NCI-H1092 (cell line): Measurements from ENCODE around the gene SBDS.
A peak's percentile ranks its signal among the peaks of the same experiment; 100 is the strongest.
"Not testable (repeated sequence)": the region's sequence is repeated elsewhere in the genome, so short reads cannot be mapped to it uniquely, and the experiment has no call there.

ENCODE experiments used
- DNase-seq: peaks from one replicate; lab custom pipeline; 2025; lab: John Stamatoyannopoulos, UW

Gene SBDS

GRCh38 chr7:66995050-66995776 lies at the start of gene SBDS:
TSS of gene SBDS (minus strand) at chr7:66995586. CDS start at chr7:66995417, 169 bp downstream.
- peak; percentile 99 for DNase-seq

DNA sequence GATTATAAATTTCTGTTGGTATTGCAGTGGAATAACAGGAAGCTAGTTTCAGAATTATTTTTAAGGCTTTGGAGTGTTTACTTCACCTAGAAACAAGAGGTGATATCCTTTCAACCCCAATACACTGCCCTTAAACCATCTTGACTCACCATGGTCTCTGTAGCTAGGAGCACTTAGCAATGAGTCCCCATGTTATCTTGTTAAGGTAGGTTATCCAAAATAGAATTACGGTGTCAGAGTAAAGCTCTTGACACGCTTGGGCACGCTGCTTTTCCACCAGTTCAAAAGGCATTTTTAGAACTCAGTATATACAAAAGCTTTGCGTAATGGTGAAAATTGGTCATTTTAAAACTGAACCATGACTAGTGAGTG lies 48.2 kb upstream of the SBDS start:
- DNase-seq = not testable (repeated sequence)

- not testable (repeated sequence) for DNase-seq
Observed at GRCh38 chr7:67042781-67043558, 47.6 kb upstream of the SBDS start.

DNA sequence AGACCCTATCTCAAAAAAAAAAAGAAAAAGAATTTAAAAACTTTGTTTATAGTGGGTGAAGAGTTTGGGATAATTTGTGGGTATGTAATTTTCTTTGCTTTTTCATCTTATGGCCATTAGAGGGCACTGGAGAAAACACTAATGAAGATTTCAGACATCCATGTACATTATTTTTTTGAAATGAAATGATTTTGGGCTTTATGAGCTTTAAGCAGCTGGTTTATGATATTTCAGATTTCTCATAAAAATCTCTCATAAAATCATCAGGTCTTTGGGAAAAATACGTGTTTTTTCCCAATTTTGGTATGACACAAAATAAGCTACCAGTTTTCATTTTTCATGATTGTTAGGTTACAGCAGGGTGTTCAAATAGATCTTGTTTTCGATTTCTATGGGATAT lies 45.4 kb upstream of the SBDS start:
- DNase-seq = not testable (repeated sequence)

DNA sequence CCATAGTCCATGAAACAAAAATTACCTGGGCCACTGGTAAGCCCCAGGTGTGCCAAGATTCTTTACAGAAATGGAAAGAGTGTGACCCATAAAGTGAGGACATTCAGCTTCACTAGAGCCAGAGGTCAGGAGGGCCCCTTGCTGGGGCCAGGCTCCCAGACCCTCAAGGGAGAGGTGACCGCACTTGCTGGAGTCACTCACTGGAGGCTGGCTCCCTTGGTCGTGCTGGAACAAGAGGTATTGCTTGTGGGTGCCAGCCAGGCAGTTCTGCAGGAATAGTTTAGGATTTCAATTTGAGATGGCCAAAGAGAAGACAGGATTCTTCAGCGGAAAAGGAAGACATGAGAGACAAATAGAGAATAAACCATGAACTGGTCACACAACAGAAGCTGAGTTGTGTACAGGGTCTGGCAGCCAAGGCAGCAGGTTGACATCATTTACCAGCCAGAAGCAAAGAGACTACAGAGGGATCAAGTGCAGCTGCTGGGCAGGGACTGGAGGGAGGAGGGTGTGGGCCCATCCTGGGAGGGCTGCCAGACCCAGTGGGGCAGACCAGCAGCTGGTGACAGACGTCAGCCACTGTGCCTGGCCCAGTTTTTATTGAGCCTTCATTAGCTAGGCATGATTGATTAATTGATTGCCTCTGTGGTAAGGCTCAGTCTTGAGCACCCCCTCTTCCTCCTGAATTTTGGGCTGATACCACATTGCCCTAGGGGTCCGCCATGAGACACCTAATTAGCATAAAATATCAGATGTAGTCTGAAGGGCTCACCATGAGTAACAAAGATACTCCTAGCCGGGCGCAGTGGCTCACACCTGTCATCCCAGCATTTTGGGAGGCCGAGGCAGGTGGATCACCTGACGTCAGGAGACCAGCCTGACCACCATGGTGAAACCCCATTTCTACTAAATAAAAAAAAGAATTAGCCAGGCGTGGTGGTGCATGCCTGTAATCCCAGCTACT lies 41.3 kb upstream of the SBDS start:
- peak; percentile 54 for DNase-seq

DNA sequence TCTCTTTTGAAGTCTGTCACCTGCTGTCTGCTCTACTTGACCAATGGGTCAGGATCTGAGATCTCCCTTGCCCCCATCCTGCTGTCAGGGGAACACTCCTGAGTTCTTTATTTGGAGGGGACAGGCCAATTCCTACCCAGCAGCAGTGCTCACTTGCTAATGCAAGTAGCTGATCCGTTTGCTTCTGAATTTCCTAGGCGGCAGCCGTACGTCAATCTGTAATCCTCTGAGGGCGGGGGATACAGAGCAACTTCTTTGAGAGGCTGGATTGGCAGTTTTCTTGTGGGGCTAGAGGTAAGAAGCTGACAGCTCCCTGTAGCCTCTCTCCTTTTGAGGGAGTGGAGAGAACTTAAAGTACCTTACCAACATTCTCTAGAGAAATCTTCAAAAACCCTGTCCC lies 37.9 kb upstream of the SBDS start:
- no peak for DNase-seq

GRCh38 chr7:67031685-67032084 lies 36.3 kb upstream of the SBDS start:
- not testable (repeated sequence) for DNase-seq

DNA sequence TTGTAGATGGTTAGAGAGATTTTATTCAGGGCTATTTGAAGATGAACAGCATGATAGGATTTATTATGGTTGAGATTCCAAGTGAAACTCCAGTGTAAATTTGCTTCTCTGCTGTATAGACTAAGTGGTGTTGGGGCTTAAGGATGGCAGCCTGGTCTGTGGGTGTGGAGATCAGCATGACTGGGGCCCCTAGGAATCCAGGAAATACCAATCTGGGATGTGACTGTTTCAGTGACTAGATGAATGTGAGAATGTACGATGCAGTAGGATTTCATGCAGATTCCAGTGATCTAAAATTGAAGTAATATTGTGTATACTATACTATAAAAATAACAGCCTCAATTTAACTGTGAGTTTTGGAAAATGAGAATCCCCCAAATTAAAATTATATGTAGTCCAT lies 30.1 kb upstream of the SBDS start:
- DNase-seq = not testable (repeated sequence)

DNA sequence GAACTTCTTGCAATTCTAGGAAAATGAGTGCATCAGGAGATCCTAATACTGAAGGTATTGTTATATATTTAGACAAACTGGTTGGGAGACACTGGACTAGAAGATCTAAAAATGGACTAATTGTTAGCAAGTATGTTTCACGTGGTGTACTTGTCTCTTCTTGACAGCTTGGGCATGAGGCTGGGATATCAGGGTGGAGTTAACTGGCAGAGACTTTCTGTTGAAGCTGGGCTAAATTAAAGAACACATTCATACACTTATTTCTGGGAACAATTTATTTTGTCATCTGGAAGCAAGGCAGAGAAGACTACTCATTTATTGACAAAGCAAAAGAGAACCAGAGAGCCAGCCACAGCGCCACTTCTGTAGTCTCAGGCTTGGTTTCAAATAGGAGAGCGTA lies 27.1 kb upstream of the SBDS start:
- DNase-seq = no peak

DNA sequence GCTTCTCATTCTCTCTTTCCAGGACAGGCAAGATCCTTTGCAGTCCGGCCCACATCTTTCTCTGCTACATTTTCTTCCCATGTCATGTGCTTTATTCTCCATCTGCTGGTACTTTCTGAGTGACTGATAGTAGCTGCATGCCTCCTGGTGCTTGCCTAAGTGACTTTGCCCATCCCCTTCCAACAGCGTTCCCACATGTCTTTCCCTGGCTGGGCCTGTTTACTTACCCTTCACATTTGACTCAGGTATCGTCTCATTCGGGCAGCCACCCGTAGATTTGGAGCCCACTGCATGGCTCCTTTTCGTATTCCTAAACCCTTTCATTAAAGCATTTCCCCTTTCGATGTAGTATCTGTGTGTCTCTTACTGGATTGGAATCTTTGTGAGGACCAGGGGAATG lies 25.9 kb upstream of the SBDS start:
- no peak for DNase-seq

- peak; percentile 41 for DNase-seq
Observed at GRCh38 chr7:67019562-67020390, 24.4 kb upstream of the SBDS start.

- no peak for DNase-seq
Observed at GRCh38 chr7:67018940-67019339, 23.6 kb upstream of the SBDS start.

- not testable (repeated sequence) for DNase-seq
Observed at GRCh38 chr7:67017971-67018370, 22.6 kb upstream of the SBDS start.

DNA sequence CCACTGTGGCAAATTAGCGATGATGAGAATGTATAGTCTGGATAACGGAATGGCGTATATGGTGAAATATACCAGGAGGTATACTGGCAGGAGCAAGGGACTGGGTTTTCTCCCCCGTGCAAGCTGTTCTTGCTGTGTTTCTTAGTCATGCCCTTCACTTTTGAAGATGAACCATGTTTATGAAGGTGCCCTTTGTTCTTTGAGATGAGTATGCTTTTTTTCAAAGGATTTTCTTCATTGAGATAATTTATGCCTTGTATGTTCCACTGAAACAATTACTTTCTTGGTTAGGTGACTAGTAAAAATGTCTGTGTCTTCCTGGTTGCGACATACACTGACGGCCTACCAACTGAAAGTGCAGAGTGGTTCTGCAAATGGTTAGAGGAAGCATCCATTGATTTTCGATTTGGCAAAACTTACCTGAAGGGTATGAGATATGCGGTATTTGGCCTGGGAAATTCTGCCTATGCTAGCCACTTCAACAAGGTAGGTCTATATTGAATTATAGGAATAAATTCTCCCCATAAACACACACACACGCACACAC lies 18.8 kb upstream of the SBDS start:
- not testable (repeated sequence) for DNase-seq

DNA sequence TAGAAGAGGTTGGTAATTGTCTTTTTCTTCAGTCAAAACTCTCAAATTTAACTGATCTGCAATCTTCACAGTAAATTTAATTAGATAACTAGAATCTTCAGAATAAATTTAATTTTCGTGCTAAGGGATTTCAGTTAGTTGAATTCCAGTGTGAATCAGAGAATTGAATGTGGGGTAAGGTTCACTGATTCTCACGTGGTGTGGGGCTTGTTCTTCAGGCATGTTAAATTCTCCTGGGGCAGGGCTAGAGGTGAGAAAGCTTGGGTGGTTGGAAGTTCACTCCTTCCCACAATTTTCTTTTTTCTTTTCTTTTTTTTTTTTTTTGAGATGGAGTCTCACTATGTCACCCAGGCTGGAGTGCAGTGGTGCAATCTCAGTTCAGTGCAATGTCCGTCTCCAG lies 14.3 kb upstream of the SBDS start:
- DNase-seq = not testable (repeated sequence)

GRCh38 chr7:67008260-67008659 lies 12.9 kb upstream of the SBDS start:
- DNase-seq = no peak

DNA sequence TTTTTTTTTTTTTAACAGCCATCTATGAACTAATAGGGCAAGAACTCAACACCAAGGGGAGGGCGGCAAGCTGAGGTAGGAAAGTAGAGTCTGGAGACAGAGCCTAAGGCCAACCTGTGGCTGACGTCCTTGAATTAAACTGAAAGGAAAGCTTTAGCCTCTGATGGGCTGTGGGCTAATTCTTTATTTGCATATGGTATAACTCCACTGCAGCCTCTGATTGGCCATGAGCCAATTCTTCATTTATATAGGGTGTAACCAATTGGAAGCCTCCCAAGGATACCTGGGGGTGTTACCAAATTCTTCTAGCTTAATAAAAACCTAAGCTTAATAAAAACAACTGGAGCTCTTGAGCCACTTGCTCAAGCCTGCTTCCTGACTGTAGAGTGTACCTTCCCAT lies 11.6 kb upstream of the SBDS start:
- no peak for DNase-seq

- not testable (repeated sequence) for DNase-seq
Observed at GRCh38 chr7:67004145-67004544, 8.8 kb upstream of the SBDS start.

DNA sequence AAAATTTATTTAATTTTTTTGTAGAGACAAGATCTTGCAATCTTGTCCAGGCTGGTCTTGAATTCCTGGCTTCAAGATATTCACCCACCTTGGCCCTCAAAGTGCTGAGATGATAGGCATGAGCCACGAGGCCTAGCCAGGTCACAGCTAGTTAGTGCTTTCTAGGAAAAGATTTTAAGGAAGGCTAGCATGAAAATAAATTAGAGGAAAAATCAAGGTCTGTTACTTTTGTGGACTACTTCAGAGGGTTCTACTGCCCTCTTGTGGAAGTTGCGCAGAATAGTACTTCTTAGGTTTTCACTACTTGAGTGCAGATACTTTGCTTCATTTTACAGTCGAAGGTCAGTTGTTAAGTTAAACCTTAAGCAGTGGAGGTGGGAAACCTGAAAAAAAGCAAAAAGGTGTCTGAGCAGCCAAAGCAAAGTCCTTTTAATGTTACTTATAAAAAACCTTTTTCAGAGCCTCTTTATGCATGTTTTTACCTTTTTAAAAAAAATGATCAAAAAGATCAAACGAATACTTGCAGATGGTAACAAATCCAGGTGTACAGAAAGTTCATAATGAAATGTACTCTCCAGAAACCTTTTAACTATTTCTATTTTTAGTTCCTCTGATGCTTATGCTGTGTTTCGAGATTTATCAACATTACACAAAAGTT lies 5.3 kb upstream of the SBDS start:
- DNase-seq = not testable (repeated sequence)

DNA sequence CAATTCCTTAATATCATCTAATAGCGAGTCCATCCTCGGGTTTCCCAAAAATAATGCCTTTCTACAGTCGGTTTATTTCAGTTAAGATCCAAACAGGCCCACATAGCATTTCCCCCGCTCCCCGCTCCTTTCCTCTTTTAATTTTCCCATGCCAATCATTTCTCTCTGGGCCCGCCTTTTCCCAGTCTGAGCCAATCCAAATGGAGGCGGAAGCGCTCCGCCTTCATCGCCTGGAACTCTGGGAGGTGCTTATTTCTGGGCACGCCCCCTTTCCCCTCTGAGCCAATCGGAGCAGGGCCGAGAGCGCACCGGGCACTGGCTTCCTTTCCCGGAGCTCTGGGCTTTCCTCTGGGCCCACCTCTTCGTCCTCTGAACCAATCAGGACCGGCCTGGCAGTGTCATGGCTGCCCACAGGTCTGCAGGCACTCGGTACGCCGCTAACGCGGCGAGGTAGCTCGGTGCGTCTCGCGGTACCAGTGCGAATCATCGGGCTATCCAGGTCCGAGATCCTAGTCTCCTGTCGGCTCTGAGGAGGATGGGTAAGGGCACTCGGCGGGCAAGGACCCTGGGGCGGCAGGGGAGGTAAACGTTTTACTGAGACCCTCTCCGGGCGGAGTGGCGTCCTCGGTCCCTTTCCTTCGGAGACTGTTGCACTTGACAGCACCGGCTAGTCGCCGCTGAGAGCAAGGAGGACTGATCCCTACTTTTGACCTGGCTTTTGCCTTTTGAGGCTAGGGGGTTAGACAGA lies 1.2 kb upstream of the SBDS start, which contains the start of gene TYW1:
TYW1 (plus strand) TSS at position 390 of the 748 bp plus-strand sequence; CDS start at position 536, 146 bp downstream.
- peak; percentile 99 for DNase-seq
